HG02588 (cell line): ENCODE results near the gene TICAM1.
"Not testable (repeated sequence)": the region's sequence is repeated elsewhere in the genome, so short reads cannot be mapped to it uniquely, and the experiment has no call there.

ENCODE experiments used
- ATAC-seq: cut with Tn5 transposase; IDR thresholded peaks from one replicate; pipeline ENCODE4 v1.9.1; 2021; ENCODE audit warnings: mild to moderate bottlenecking, moderate library complexity; ENCODE audit not compliant: unreplicated experiment

Gene TICAM1

DNA sequence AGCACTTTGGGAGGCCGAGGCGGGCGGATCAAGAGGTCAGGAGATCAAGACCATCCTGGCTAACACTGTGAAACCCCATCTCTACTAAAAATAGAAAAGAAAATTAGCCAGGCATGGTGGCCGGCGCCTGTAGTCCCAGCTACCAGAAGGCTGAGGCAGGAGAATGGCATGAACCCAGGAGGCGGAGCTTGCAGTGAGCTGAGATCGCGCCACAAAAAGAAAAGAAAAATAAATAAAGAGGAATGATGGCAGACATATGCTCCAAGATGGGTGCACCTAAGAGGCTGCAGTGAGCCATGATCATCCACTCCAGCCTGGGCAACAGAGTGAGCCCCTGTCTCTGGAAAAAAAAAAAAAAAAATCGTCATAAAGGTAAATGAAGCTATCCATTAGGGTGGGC is 14.5 kb upstream of the TICAM1 start:
- not testable (repeated sequence) for ATAC-seq

DNA sequence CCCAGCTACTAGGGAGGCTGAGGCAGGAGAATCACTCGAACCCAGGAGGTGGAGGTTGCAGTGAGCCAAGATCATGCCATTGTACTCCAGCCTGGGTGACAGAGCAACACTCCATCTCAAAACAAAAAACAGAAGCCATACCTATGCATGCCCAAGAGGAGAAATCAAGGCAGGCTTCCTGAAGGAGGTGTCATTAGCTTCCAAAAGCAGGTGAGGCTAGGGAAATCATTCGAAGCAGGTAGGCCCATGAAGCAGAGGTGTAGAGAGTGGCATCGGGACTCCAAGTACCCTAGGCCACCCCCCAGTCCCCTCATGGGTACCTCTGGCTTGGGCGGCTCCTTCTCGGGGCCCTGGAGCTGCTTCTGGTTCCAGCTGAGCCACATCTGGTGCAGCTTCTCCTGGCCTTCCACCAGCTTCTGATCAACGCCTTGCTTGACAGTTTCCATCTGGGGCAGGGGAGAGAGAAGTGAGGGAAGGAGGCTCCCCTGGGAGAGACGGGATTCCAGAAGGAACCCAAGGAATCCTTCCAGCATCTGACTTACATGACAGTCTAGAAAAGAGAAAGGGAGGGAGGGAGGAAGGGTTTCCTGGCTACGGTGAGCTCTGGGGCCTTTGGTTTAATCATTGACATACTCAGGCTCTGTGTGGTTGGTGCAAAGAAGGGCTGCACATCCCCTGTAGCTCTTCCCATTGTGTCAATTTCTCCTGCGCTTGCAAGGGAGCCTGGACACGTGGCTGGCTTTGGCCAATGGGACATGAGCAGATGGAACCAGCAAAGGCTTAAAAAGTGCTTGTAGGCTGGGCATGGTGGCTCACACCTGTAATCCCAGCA is 13.1 kb upstream of the TICAM1 start:
- ATAC-seq = no peak

DNA sequence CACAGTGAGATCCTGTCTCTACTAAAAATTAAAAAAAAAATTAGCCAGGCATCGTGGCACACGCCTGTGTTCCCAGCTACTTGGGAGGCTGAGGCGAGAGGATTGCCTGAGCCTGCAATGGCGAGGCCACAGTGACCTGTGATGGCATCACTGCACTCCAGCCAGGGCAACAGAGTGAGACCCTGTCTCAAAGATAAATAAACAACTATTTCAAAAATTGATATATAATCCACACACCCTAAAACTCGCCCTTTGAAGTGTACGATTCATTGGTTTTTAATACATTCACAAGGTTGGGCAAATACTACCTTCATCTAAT is 12.1 kb upstream of the TICAM1 start:
- ATAC-seq = no peak

DNA sequence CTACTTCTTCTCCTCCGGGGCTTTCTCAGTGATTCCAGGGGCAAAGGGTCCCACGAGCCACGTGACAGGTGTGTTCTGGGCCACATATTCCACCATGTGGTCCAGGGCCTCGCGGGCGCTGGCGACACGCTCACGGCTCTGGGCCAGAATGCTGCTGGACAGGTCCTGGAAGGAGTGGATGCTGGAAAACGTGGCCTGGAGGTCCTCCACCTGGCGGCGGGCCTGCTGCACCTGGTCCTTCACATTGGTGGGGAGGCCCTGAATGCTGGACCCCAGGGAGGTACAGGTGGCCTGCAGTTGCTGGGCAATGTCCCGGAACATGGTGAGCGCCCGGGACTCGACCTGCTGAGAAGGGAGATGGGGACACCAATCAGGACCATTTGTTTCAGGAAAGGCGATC is 7.7 kb upstream of the TICAM1 start:
- no peak for ATAC-seq

DNA sequence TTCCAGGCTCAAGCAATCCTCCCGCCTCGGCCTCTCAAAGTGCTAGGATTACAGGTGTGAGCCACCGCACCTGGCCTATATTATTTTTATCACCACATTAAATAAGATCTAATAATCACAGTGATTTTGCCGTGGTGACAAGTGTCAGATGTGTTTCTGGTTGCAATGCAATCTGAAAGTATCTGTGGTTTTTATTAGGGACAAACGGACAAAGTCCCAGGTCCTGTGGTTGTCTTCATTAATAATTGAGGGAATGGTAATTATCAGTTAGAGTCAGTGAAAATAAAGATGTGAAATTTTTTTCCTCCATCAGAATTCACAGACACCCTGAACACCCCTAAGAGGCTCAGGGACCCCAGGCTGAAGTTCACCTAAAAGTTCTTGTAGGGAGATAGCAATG is 1.3 kb upstream of the TICAM1 start:
- ATAC-seq = no peak

DNA sequence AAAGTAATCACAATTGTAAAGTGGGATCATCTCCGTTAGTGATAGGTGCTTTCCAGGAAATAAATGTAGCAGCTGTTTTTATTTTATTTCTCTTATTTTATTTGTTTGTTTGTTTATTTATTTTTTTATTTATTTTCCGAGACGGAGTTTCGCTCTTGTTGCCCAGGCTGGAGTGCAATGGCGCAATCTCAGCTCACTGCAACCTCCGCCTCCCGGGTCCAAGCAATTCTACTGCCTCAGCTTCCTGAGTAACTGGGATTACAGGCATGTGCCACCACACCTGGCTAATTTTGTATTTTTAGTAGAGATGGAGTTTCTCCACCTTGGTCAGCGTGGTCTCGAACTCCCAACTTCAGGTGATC is 448 bp upstream of the TICAM1 start:
- not testable (repeated sequence) for ATAC-seq

DNA sequence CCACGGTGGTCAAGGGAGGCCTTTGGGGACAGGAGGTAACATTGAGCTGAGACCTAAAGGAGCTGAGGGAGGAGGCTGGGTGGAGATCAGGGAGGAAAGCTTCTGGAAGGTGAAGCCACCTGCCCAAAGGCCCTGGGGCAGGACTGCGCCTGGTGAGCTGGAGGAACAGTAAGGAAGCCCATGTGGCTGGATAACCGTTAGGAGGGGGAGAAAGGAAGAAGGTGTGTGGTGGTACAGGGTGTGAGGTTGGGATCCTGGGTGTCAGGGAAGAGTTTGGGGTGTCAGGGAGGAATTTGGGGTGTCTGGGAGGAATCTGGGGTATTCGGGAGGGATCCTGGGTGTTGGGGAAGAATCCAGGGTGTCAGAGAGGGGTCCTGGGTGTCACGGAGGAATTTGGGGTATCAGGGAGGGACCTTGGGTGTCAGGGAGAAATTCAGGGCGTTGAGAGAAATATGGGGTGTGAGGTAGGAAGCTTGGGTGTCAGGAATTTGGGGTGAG is 695 bp downstream of the TICAM1 start:
- no peak for ATAC-seq

DNA sequence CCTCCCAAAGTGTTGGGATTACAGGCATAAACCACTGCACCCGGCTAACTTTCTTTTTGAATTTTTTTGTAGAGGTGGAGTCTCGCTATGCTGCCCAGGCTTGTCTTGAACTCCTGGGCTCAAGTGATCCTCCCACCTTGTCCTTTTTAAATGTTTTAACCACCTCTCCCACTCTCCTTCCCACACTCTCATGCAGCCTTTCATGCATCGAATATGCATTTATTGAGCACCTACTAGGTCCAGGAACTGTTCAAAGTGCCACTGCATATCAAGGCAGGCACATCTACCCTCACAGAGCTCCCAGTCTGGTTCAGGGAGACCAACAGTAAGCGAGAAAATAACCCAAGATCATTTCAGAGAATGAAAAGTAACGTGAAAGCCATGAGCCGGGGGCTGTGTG is 1.2 kb downstream of the TICAM1 start:
- no peak for ATAC-seq

DNA sequence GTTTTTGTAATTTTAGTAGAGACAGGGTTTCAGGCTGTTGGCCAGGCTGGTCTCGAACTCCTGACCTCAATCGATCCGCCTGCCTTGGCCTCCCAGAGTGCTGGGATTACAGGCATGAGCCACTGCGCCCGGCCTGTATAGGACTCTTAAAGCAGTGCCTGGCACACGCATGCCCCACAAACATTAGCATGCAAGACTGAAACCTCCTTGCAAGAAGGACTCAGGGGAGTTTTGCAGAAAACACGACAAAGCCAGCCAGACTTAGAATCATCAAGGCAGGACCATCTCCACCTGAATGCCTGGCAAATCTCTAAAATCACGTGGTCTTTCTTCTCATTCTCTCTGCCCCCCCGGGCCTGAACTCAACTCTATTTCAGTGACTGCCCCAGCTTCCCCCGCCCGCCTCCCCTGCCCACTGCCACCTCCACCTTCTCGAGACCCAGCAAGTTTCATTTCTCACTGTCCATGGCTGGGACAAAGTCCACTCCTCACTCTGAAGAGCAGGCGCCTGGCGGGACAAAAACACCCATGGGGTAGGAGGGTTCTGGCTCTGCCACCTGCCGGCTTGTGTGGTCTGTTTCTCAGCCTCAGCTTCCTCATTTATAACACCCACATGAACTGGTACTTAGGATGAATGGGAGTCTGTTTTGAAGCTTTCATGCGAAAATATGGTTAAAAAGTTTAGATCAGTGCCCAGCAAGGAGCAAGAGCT is 2.4 kb downstream of the TICAM1 start:
- no peak for ATAC-seq

DNA sequence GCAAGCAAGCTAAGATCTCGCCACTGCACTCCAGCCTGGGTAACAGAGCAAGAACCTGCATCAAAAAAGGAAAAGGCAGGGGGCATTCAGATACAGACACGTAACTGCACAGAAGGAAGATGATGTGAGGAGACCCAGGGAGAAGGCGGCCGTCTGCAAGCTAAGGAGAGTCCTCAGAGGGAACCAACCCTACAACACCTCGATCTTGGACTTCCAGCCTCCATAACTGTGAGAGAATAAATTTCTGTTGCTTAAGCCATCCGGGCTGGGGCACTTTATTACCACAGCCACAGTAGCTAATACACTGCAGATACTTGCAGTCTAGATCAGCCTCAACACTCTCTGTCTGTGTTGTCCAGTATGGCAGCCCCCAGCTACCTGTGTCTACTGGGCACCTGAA is 7.9 kb downstream of the TICAM1 start:
- no peak for ATAC-seq

DNA sequence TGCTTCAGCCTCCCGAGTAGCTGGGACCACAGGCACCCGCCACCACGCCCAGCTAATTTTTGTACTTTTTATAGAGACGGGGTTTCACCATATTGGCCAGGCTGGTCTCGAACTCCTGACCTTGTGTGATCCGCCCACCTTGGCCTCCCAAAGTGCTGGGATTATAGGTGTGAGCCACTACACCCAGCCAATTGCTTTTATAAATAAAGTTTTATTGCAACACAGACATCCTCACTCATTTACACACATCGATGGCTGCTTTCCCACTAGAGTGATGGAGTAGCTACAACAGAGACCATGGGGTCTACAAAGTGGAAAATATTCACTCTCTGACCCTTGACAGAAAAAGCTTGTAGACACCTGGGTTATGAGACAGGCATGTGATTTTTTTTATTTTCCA is 9.2 kb downstream of the TICAM1 start:
- ATAC-seq = not testable (repeated sequence)

DNA sequence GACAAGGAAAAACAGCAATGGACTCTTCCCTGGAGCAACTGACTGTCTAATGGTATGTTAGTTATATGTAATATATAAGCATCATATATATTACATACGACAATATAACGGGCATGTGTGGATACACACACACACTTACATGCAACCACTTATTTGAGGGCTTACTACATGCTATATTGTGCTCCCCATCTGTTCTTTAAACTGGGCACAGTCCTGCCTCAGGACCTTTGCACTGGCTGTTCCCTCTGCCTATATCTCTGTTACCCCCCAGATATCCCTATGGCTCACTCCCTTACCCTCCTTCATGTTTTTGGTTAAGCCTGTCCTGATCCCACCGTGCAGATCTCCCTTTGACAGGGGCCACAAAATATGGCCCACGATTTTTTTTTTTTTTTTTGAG is 10.2 kb downstream of the TICAM1 start:
- ATAC-seq = no peak

DNA sequence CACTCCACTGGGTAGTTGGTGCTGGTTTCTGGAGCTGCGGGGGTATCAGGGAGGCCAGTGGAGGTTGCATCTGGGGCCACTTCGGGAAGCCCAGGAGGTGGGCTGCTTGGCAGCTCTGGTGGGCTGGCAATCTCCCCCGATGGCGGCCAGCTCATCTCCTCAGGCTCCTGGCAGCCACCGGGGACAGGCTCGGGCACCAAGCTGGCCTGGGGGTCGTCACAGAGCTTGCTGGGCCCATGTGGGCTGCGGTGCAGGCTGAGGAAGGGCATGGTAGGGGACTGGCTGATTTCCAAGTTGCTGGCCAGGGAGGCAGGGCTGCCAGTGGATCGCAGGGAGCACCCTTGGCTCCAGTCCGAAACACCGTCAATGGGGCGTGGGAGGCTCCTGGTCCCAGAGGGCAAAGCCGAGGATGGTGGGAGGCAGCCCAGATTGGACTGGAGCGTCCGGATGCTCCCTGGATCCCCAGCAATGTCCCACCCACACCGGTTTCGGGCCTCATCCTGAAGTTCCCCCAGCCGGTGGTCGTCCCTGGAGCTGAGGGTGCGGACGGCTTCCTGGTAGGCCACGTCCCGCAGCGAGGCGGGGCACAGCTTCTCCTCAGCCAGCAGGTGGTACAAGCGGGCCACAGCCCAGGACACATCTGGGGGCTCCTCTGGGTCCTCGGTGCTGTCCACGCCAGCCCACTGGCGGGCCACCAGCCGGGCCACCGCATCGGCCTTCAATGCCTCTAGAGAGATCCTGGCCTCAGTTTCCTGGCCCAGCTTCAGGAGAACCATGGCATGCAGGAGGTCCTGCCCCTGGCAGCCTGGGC is 13.8 kb downstream of the TICAM1 start:
- no peak for ATAC-seq

DNA sequence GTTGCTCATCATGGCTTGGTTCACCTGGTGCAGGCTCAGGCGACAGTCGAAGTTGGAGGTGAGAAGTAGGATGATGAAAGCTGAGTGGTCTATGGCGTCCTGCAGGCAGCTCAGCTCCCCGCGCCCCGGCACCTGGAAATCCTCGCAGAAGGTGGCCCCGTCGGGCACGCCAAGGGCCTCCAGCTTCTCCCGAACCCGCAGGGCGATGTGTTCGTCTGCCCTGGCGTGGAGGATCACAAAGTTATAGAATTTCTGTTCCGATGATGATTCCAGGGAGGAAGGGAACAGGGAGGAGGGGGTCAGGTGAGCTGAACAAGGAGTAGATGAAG is 14.6 kb downstream of the TICAM1 start:
- ATAC-seq = no peak

DNA sequence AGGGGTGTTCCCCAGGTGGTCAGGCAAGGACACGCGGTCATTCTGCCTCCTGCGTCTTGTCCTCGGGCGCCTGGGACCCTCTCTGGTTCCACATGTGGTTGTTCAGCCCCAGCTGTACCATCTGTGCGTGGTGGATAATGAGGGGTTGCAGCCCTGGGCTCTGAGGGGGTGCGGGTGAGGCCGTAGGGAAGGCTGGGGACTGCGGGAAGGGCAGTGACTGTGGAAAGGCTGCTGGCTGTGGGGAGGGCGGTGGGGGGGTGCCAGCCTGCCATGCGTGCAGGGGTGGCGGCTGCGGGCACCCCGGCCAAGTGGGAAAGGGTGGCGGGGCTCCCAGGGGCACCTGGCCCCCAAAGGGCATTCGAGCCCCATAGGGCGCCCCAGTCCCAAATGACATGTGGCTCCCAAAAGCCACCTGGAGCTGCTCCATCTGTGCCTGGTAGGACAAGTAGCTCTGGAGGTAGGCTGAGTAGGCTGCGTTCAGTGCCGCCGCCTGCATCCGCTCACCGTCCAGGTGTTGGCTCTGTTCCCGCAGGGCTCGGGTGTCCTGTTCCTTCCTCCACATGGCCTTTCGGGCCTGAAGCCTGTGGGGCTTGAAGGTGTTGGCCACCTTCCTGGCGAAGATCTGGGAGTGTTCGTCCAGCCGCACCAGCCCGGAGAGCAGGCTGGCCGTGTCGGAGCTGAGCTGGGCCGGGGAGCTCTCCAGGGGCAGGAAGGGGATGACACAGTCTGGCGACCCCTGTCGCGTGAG is 15.1 kb downstream of the TICAM1 start:
- ATAC-seq = no peak

DNA sequence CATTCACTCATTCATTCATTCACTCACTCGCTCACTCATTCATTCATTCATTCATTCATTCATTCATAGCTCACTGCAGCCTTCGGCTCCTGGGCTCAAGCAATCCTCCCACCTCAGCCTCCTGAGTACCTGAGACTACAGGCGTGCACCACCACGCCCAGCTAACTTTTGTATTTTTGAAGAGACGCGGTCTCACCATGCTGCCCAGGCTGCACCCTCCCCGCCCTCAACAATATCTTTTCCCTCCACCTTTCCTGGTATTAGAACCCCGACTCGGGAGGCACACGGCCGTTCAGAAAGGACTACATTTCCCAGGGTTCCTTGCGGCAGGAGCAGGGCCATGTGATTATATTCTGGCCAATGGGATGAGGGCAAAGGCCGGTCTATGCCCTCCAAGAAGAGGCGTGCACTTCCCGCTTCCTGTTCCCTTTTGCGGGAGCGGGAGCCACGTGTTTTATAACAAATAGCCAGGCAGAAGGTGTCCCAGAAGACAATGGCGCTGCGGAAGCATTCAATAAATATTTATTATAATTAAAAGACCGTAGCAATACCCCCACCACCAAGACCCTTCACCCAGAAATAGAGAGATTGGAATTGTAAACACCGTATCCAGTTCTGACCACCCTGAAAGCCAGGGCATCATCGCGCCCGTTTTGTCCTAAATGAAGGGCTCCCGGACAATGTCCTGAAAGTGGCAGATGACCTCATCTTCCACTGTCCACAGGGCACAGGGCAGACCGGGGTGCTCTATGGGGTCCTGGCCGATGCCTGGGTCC is 15.9 kb downstream of the TICAM1 start:
- peak; percentile 57 for ATAC-seq

DNA sequence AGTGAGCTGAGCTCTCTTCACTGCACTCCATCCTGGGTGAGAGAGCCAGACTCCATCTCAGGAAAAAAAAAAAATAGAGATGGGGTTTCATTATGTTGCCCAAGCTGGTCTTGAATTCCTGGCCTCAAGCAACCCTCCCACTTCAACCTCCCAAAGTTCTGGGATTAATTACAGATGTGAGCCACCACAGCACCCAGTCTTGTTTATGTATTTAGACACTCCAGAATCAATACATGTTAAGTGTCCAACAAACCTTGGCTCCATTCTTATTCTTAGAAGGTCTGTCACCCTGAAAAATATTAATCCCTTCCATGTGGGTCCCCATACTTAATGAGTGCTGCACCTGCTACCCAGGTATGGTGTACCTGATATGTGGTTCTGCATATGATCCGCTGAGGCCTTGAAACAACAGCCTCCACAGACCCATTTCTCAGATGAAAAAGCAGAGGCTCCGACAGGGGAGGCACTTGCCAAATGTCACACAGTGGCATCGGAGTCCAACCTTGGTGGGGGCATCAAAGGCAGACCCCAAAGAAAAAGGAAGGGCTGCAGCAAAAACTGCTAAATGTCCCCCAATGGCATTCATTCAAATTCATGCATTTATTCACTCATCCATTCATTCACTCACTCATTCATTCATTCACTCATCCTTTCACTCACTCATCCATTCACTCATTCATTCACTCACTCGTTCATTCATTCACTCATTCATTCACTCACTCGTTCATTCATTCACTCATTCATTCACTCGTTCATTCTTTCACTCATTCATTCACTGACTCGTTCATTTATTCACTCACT is 16.7 kb downstream of the TICAM1 start:
- ATAC-seq = no peak

DNA sequence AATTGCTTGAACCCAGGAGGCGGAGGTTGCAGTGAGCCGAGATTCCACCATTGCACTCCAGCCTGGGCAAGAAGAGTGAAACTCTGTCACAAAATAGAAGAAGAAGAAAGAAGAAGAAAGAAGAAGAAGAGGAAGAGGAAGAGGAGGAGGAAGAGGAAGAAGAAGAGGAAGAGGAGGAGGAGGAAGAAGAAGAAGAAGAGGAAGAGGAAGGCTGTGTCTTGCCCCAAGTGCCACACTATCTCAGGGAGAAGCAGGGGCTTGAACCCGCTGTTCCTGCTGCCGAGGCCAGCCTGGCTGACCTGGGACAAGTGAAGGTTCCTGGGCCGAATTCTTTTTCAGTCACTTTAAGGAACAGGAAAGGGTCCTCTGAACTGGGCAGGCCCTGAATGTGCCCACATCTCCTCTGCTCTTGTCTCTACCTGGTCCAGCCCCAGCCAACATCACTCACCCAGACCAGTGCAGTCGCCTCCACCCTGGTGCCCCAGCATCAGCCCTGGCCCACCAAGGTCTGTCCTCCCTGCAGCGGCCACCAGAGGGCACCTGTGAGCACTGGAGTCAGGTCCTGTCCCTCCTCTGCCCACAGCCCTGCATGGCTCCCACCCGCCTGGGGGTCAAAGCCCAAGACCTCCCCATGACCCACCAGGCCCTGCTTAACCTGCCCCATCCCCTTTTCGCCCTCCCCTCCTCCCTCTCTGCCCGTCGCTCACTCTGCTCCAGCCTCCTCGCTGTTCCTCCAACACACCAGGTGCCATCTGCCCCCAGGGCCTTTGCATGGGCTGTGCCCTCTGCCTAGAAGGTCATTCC is 20.0 kb downstream of the TICAM1 start:
- ATAC-seq = no peak

DNA sequence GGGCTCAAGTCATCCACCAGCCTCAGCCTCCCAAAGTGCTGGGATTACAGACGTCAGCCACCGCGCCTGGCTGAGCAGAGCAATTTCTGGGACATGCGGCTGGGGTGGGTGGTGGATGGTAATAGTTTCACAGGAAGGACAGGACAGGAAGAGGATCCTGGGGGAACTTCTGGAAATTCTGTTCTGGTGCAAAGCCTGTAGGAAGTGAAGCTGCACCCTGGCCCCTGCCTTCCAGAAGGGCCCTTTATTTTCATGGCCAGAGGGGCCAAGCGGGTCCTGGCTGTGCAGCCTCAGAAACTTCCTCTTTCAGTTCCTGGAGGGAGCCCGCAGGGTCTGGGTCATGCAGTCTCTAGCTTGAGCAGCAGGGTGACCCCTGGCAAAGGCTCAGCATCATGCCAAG is 24.3 kb downstream of the TICAM1 start:
- ATAC-seq = no peak
